H9 (cell line): ENCODE measurements around the gene THSD7A. TPM values are rescaled to one million over a fixed set of nuclear protein-coding genes. Genes with fewer than 3 reads are reported as not detected.

Source experiments
- DNase-seq: peaks from one replicate; pipeline ENCODE4 v3.0.0-alpha.2; 2017
- H2AFZ ChIP-seq: one replicate; pipeline ENCODE4 v1.6.1; 2013; ENCODE audit warnings: mild to moderate bottlenecking, low read length, control low read depth, moderate library complexity
- H2AK5ac ChIP-seq: 2 replicates; pipeline ENCODE4 v1.6.1; 2013; ENCODE audit warnings: low read length, control low read depth, mixed read lengths; ENCODE audit not compliant: insufficient read length
- H2BK120ac ChIP-seq: one replicate; pipeline ENCODE4 v1.6.1; 2013; ENCODE audit warnings: low read depth, mild to moderate bottlenecking, low read length, control low read depth, inconsistent platforms; ENCODE audit not compliant: poor library complexity, severe bottlenecking
- H2BK12ac ChIP-seq: 2 replicates; pipeline ENCODE4 v1.6.1; 2013; ENCODE audit warnings: low read length, control low read depth, mixed read lengths, low read depth; ENCODE audit not compliant: insufficient read length
- H2BK15ac ChIP-seq: 2 replicates; pipeline ENCODE4 v1.6.1; 2013; ENCODE audit warnings: low read depth, low read length, control low read depth
- H2BK20ac ChIP-seq: one replicate; pipeline ENCODE4 v1.6.1; 2013; ENCODE audit warnings: low read depth, mild to moderate bottlenecking, low read length, control low read depth, inconsistent platforms; ENCODE audit not compliant: poor library complexity, severe bottlenecking
- H2BK5ac ChIP-seq: 2 replicates; pipeline ENCODE4 v1.6.1; 2013; ENCODE audit warnings: low read length, control low read depth, mixed read lengths; ENCODE audit not compliant: insufficient read length
- H3K14ac ChIP-seq: 2 replicates; pipeline ENCODE4 v1.6.1; 2013; ENCODE audit warnings: low read length, control low read depth; ENCODE audit not compliant: insufficient read depth
- H3K18ac ChIP-seq: 2 replicates; pipeline ENCODE4 v1.6.1; 2013; ENCODE audit warnings: low read depth, mild to moderate bottlenecking, mixed read lengths, low read length, control low read depth; ENCODE audit not compliant: insufficient read length
- H3K23ac ChIP-seq: 2 replicates; pipeline ENCODE4 v1.6.1; 2013; ENCODE audit warnings: low read length, control low read depth, mixed read lengths, low read depth; ENCODE audit not compliant: insufficient read length
- H3K23me2 ChIP-seq: 2 replicates; pipeline ENCODE4 v1.6.1; 2013; ENCODE audit warnings: low read depth, mild to moderate bottlenecking, mixed read lengths, low read length, control low read depth; ENCODE audit not compliant: insufficient read length, poor library complexity, severe bottlenecking
- H3K27ac ChIP-seq: 2 replicates; pipeline ENCODE4 v1.5.1; 2013; ENCODE audit warnings: low read length, control low read depth, mixed read lengths, low read depth; ENCODE audit not compliant: insufficient read length
- H3K27me3 ChIP-seq: 2 replicates; pipeline ENCODE4 v1.6.1; 2013; ENCODE audit warnings: low read length, control low read depth, inconsistent platforms; ENCODE audit not compliant: insufficient read depth
- H3K4ac ChIP-seq: 2 replicates; pipeline ENCODE4 v1.6.1; 2013; ENCODE audit warnings: low read depth, mild to moderate bottlenecking, control low read depth, inconsistent platforms, low read length, moderate library complexity
- H3K4me1 ChIP-seq: 2 replicates; pipeline ENCODE4 v1.6.1; 2013; ENCODE audit warnings: low read length, control low read depth, inconsistent platforms; ENCODE audit not compliant: insufficient read depth
- H3K4me2 ChIP-seq: 2 replicates; pipeline ENCODE4 v1.6.1; 2013; ENCODE audit warnings: low read length, control low read depth, mixed read lengths; ENCODE audit not compliant: insufficient read length, insufficient read depth
- H3K56ac ChIP-seq: 2 replicates; pipeline ENCODE4 v1.6.1; 2013; ENCODE audit warnings: low read depth, mild to moderate bottlenecking, mixed read lengths, low read length, control low read depth; ENCODE audit not compliant: insufficient read length
- H3K79me1 ChIP-seq: 2 replicates; pipeline ENCODE4 v1.6.1; 2013; ENCODE audit warnings: low read depth, mild to moderate bottlenecking, moderate library complexity, low read length, control low read depth, inconsistent platforms; ENCODE audit not compliant: insufficient read depth, poor library complexity, severe bottlenecking
- H3K79me2 ChIP-seq: 2 replicates; pipeline ENCODE4 v1.6.1; 2013; ENCODE audit warnings: low read length, control low read depth, inconsistent platforms; ENCODE audit not compliant: insufficient read depth
- H3K9ac ChIP-seq: 2 replicates; pipeline ENCODE4 v1.6.1; 2013; ENCODE audit warnings: low read length, control low read depth, mixed read lengths; ENCODE audit not compliant: insufficient read length; ENCODE audit errors: extremely low read depth
- H3K9me3 ChIP-seq: one replicate; pipeline ENCODE4 v1.6.1; 2013; ENCODE audit warnings: low read depth, low read length, inconsistent platforms; ENCODE audit not compliant: control insufficient read depth
- H3T11ph ChIP-seq: one replicate; pipeline ENCODE4 v1.6.1; 2013; ENCODE audit warnings: mild to moderate bottlenecking, low read length, control low read depth, inconsistent platforms
- H4K20me1 ChIP-seq: one replicate; pipeline ENCODE4 v1.6.1; 2013; ENCODE audit not compliant: control insufficient read depth, insufficient read length, insufficient read depth
- H4K5ac ChIP-seq: 2 replicates; pipeline ENCODE4 v1.6.1; 2013; ENCODE audit warnings: low read depth, mild to moderate bottlenecking, mixed read lengths, low read length, control low read depth; ENCODE audit not compliant: insufficient read length
- H4K8ac ChIP-seq: replicated peaks from 2 replicates; pipeline ENCODE4 v1.6.1; 2013; ENCODE audit warnings: low read length, control low read depth, mixed read lengths, low read depth; ENCODE audit not compliant: insufficient read length
- H4K91ac ChIP-seq: 2 replicates; pipeline ENCODE4 v1.6.1; 2013; ENCODE audit warnings: low read depth, mild to moderate bottlenecking, moderate library complexity, mixed read lengths, low read length, control low read depth; ENCODE audit not compliant: insufficient read length
- H3K27ac Mint-ChIP-seq, 3 experiments: 2 replicates in 2 of 3; 3 replicates in 1 of 3; pipeline ENCODE4 v1.8.0; 2020 to 2021; ENCODE audit warnings: mixed read lengths in 3 of 3, mild to moderate bottlenecking in 1 of 3, moderate library complexity in 1 of 3
- H3K27me3 Mint-ChIP-seq: 2 replicates; pipeline ENCODE4 v1.8.0; 2021; ENCODE audit warnings: low read depth, mild to moderate bottlenecking, moderate library complexity, mixed read lengths
- H3K36me3 Mint-ChIP-seq, 3 experiments: 2 replicates in 2 of 3; 3 replicates in 1 of 3; pipeline ENCODE4 v1.8.0; 2020 to 2021; ENCODE audit warnings: low read depth in 3 of 3, mixed read lengths in 3 of 3; ENCODE audit not compliant: insufficient read depth in 1 of 3
- H3K4me1 Mint-ChIP-seq, 2 experiments: 2 replicates each; pipeline ENCODE4 v1.8.0; 2020; ENCODE audit warnings: mixed read lengths in 2 of 2
- H3K4me3 Mint-ChIP-seq, 2 experiments: 2 replicates in 1 of 2; 3 replicates in 1 of 2; pipeline ENCODE4 v1.8.0; 2020 to 2021; ENCODE audit warnings: mild to moderate bottlenecking in 2 of 2, mixed read lengths in 2 of 2, moderate library complexity in 1 of 2
- H3K9me3 Mint-ChIP-seq, 2 experiments: 2 replicates in 1 of 2; 3 replicates in 1 of 2; pipeline ENCODE4 v1.8.0; 2020; ENCODE audit warnings: mild to moderate bottlenecking in 2 of 2, mixed read lengths in 2 of 2, moderate library complexity in 1 of 2
- WGBS: extraction: QIAGEN DNeasy Blood & Tissue Kit; methylation state at CpG from one replicate; pipeline ENCODE4 v1.1.7; 2013; ENCODE audit warnings: missing lambda C conversion rate, low lambda C conversion rate, mixed read lengths; ENCODE audit not compliant: insufficient read length; ENCODE audit errors: extremely low coverage; 5-methylcytosine and 5-hydroxymethylcytosine counted together
- total RNA-seq: library from RNA; stranded (reverse); gene quantifications from 2 replicates; pipeline ENCODE4 v1.2.1, GENCODE V29; 2021
- TF ChIP-seq, protein P1 (sequence below): fragments of 200-600 bp; sonication (generic); conservative IDR thresholded peaks from 3 replicates; pipeline ENCODE4 v1.8.0; 2021; ENCODE audit warnings: antibody characterized with exemption, mild to moderate bottlenecking

THSD7A gene
- total RNA-seq, 1 experiment from 2014 or later = 0.42 TPM

DNA sequence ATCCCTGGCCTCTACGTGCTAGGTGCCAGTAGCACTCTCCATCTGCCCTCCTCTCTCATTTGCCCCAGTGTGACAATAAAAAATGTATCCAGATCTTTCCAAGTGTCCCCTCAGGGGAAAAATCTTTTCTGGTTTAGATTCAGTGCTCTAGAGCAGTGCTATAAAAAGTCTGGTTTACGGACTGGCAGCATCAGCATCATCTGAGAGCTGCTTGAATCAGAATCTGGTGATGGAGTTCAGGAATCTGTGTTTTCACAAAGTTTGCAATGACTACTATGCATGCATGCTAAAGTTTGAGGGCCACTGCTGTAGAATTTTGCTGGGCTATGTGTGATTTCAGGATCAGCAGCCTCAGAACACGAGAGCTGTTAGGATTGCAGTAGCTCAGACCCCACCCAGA lies 501.8 kb downstream of the THSD7A start:
- TF ChIP-seq, protein P1, sequence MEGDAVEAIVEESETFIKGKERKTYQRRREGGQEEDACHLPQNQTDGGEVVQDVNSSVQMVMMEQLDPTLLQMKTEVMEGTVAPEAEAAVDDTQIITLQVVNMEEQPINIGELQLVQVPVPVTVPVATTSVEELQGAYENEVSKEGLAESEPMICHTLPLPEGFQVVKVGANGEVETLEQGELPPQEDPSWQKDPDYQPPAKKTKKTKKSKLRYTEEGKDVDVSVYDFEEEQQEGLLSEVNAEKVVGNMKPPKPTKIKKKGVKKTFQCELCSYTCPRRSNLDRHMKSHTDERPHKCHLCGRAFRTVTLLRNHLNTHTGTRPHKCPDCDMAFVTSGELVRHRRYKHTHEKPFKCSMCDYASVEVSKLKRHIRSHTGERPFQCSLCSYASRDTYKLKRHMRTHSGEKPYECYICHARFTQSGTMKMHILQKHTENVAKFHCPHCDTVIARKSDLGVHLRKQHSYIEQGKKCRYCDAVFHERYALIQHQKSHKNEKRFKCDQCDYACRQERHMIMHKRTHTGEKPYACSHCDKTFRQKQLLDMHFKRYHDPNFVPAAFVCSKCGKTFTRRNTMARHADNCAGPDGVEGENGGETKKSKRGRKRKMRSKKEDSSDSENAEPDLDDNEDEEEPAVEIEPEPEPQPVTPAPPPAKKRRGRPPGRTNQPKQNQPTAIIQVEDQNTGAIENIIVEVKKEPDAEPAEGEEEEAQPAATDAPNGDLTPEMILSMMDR = no peak
- Histone ChIP-seq H3K23ac (no peak overlapping the region), H2BK5ac (no peak overlapping the region), H3K9ac (no peak overlapping the region), H2AFZ (no peak overlapping the region), H3K4me2 (no peak overlapping the region), H2BK20ac (no peak overlapping the region), H3K23me2 (no peaks in the 10 kb centered on the region), H3K79me1 (no peaks in the 10 kb centered on the region), H3K14ac (no peak overlapping the region), H3K56ac (no peak overlapping the region), H2BK15ac (no peak overlapping the region), H3K9me3 (no peaks in the 10 kb centered on the region), H3K79me2 (no peaks in the 10 kb centered on the region), H3K4me1 (no peaks in the 10 kb centered on the region), H4K8ac (no peak overlapping the region), H3K27me3 (no peaks in the 10 kb centered on the region; the same call in 1 of the 2 replicates), H4K5ac (no peak overlapping the region), H4K20me1 (no peaks in the 10 kb centered on the region), H2BK120ac (no peak overlapping the region), H3T11ph (no peak overlapping the region), H4K91ac (no peak overlapping the region), H3K27ac (no peak overlapping the region), H3K4ac (no peak overlapping the region), H2BK12ac (no peak overlapping the region), H2AK5ac (no peak overlapping the region), H3K18ac (no peak overlapping the region)
- no peaks in the 10 kb centered on the region for H3K9me3 Mint-ChIP-seq
- no peaks in the 10 kb centered on the region for H3K27me3 Mint-ChIP-seq
- no peak overlapping the region for H3K27ac Mint-ChIP-seq
- no peak for DNase-seq
- no peaks in the 10 kb centered on the region for H3K36me3 Mint-ChIP-seq
- WGBS = no CpG with 5 or more reads among the region's 3 CpGs
- H3K4me3 Mint-ChIP-seq = no peak overlapping the region
- peaks cover 11 to 13% of the 10 kb centered on the region in 2 experiments for H3K4me1 Mint-ChIP-seq
